B cell (primary cell): ENCODE data around the gene ACOT4. TPM values are rescaled to one million over a fixed set of nuclear protein-coding genes. Genes with fewer than 3 reads are reported as not detected.
"Not testable (repeated sequence)": the region's sequence is repeated elsewhere in the genome, so short reads cannot be mapped to it uniquely, and the experiment has no call there.

Experiments
- ATAC-seq: fragments of 200-7000 bp; cut with Tn5 transposase; one replicate; pipeline ENCODE4 v1.10.0; 2021; ENCODE audit warnings: low read depth, mild to moderate bottlenecking, moderate number of reproducible peaks, moderate library complexity
- CTCF ChIA-PET: fragments of 350-600 bp; sonication (Branson Sonifier 250); formaldehyde crosslinking; loops from one replicate; lab custom pipeline; 2021; ENCODE audit warnings: antibody characterized with exemption, inconsistent platforms; lab: Charles Lee
- POLR2A ChIA-PET: fragments of 350-600 bp; sonication (Branson Sonifier 250); formaldehyde crosslinking; loops from one replicate; lab custom pipeline; 2021; ENCODE audit warnings: antibody characterized with exemption; lab: Charles Lee
- DNase-seq: peaks from one replicate; pipeline ENCODE4 v3.0.0; 2013
- H2AFZ ChIP-seq: 2 replicates; pipeline ENCODE4 v1.6.1; 2012; ENCODE audit warnings: mild to moderate bottlenecking, low read depth, low read length; ENCODE audit not compliant: insufficient read depth, poor library complexity, severe bottlenecking
- H3K27ac ChIP-seq, 2 donors: 1 replicate in 1 of 2; 2 replicates in 1 of 2; pipeline ENCODE4 v1.5.1; 2012 to 2013; ENCODE audit warnings: low read length in 2 of 2, mild to moderate bottlenecking in 2 of 2, moderate library complexity in 1 of 2
- H3K27me3 ChIP-seq, 4 experiments: fragments of 200-600 bp in 1 of 4; sonication (generic) in 1 of 4; replicated peaks in 1 of 4; 1 replicate in 2 of 4; 2 replicates in 2 of 4; pipeline versions ENCODE4 v1.6.1 to v1.7.0; 2013 to 2016; ENCODE audit warnings: low read length in 3 of 4, mild to moderate bottlenecking in 2 of 4, mixed read lengths in 1 of 4, moderate library complexity in 1 of 4; ENCODE audit not compliant: insufficient read depth in 4 of 4, control insufficient read depth in 3 of 4; ENCODE audit errors: control extremely low read depth in 1 of 4
- H3K36me3 ChIP-seq, 2 experiments: replicated peaks in 1 of 2; 1 replicate in 1 of 2; 2 replicates in 1 of 2; pipeline versions ENCODE4 v1.6.1 to v1.7.1; 2013; ENCODE audit warnings: low read length in 1 of 2; ENCODE audit not compliant: insufficient read depth in 2 of 2, control insufficient read depth in 1 of 2; ENCODE audit errors: control extremely low read depth in 1 of 2, extremely low read depth in 1 of 2
- H3K4me1 ChIP-seq, 2 donors: fragments of 200-600 bp in 1 of 2; sonication (generic) in 1 of 2; 1 replicate in 1 of 2; 2 replicates in 1 of 2; pipeline versions ENCODE4 v1.5.1 to v1.6.1; 2013 to 2017; ENCODE audit warnings: low read length in 2 of 2; ENCODE audit not compliant: control insufficient read depth in 2 of 2, insufficient read depth in 2 of 2
- H3K4me2 ChIP-seq: replicated peaks from 2 replicates; pipeline ENCODE3; 2012; ENCODE audit warnings: mild to moderate bottlenecking, low read depth, low read length; ENCODE audit not compliant: poor library complexity, severe bottlenecking
- H3K4me3 ChIP-seq, 5 experiments: fragments of 200-600 bp in 1 of 5; sonication (generic) in 1 of 5; 1 replicate in 3 of 5; 2 replicates in 2 of 5; pipeline versions ENCODE4 v1.5.1 to v1.7.0; 2011 to 2016; ENCODE audit warnings: low read length in 4 of 5, mild to moderate bottlenecking in 4 of 5, low read depth in 2 of 5, control low read depth in 1 of 5, moderate library complexity in 1 of 5; ENCODE audit not compliant: insufficient read depth in 1 of 5; ENCODE audit errors: control extremely low read depth in 1 of 5, extremely low read depth in 1 of 5
- H3K79me2 ChIP-seq: fragments of 200-600 bp; sonication (generic); one replicate; pipeline ENCODE4 v1.6.0; 2016; ENCODE audit warnings: low read length; ENCODE audit not compliant: control insufficient read depth, insufficient read depth
- H3K9ac ChIP-seq: fragments of 200-600 bp; sonication (generic); 2 replicates; pipeline ENCODE4 v1.6.1; 2017; ENCODE audit warnings: mild to moderate bottlenecking, low read length, moderate library complexity
- H3K9me3 ChIP-seq, 3 donors: one replicate each; pipeline versions ENCODE4 v1.6.1 to v1.7.1; 2013; ENCODE audit warnings: low read length in 2 of 3; ENCODE audit not compliant: control insufficient read depth in 2 of 3, insufficient read depth in 1 of 3; ENCODE audit errors: control extremely low read depth in 1 of 3
- H4K20me1 ChIP-seq: 2 replicates; pipeline ENCODE4 v1.6.0; 2012; ENCODE audit warnings: mild to moderate bottlenecking, low read length; ENCODE audit not compliant: insufficient read depth, control insufficient read depth, poor library complexity, severe bottlenecking
- H3K27ac Mint-ChIP-seq: one replicate; pipeline ENCODE4 v1.8.0; 2021; ENCODE audit warnings: mixed read lengths
- H3K27me3 Mint-ChIP-seq: one replicate; pipeline ENCODE4 v1.8.0; 2021; ENCODE audit warnings: mixed read lengths
- H3K4me1 Mint-ChIP-seq: one replicate; pipeline ENCODE4 v1.8.0; 2021; ENCODE audit warnings: mixed read lengths
- H3K4me3 Mint-ChIP-seq: one replicate; pipeline ENCODE4 v1.8.0; 2021; ENCODE audit warnings: mixed read lengths
- H3K9me3 Mint-ChIP-seq: one replicate; pipeline ENCODE4 v1.8.0; 2022; ENCODE audit warnings: mixed read lengths; ENCODE audit not compliant: insufficient read depth
- EZH2 ChIP-seq: IDR thresholded peaks from 2 replicates; pipeline ENCODE4 v1.6.1; 2012; ENCODE audit warnings: borderline replicate concordance, low read depth, mild to moderate bottlenecking, moderate library complexity, low read length; ENCODE audit not compliant: insufficient read depth, poor library complexity, severe bottlenecking
- WGBS: methylation state at CpG from one replicate; pipeline ENCODE4 v1.1.5; 2013; ENCODE audit warnings: missing lambda C conversion rate; ENCODE audit not compliant: insufficient coverage; 5-methylcytosine and 5-hydroxymethylcytosine counted together
- intact Hi-C: fragments of 100-400 bp; cut with micrococcal nuclease; formaldehyde crosslinking; loops from one replicate; pipeline ENCODE4 v1.10.0; 2022
- polyA minus RNA-seq: library from RNA; depleted of rRNA, polyadenylated mRNA; stranded (reverse); fragments of >200 nt; gene quantifications from 2 replicates; pipeline ENCODE4 v1.2.3, GENCODE V29; 2012
- polyA plus RNA-seq: library from polyadenylated mRNA; depleted of rRNA; stranded (reverse); fragments of >200 nt; gene quantifications from 2 replicates; pipeline ENCODE4 v1.2.3, GENCODE V29; 2012
- total RNA-seq, 2 donors: library from RNA; stranded (reverse); fragments of 120-200 nt in 1 of 2; gene quantifications; 1 replicate in 1 of 2; 2 replicates in 1 of 2; pipeline versions ENCODE4 v1.2.3 to v1.2.4, GENCODE V29; 2013 to 2022
- TF ChIP-seq, protein P1 (sequence below): fragments of 200-600 bp; IDR thresholded peaks from one replicate; pipeline ENCODE4 v1.8.0; 2022; ENCODE audit warnings: antibody characterized with exemption, mild to moderate bottlenecking

The ACOT4 gene
- total RNA-seq, result 0.42 and 0.83 TPM in 2 replicates
- 0.42 TPM for total RNA-seq (2013)
- 0.12 and 0.19 TPM in 2 replicates for polyA plus RNA-seq
- 0.36 and 0.51 TPM in 2 replicates for polyA minus RNA-seq

GRCh38 chr14:73591690-73592449, at the start of gene ACOT4:
Gene ACOT4, plus strand, starts transcription at chr14:73591873. Its CDS starts 87 bp downstream, at chr14:73591960.
- Mint-ChIP-seq H3K9me3 (no peaks in the 10 kb centered on the region), H3K27me3 (no peaks in the 10 kb centered on the region), H3K4me1 (peaks cover 3% of the 10 kb centered on the region), H3K4me3 (peak within 1 kb of the TSS; percentile 71), H3K27ac (peak within 1 kb of the TSS; percentile 34)
- TF ChIP-seq, protein P1, sequence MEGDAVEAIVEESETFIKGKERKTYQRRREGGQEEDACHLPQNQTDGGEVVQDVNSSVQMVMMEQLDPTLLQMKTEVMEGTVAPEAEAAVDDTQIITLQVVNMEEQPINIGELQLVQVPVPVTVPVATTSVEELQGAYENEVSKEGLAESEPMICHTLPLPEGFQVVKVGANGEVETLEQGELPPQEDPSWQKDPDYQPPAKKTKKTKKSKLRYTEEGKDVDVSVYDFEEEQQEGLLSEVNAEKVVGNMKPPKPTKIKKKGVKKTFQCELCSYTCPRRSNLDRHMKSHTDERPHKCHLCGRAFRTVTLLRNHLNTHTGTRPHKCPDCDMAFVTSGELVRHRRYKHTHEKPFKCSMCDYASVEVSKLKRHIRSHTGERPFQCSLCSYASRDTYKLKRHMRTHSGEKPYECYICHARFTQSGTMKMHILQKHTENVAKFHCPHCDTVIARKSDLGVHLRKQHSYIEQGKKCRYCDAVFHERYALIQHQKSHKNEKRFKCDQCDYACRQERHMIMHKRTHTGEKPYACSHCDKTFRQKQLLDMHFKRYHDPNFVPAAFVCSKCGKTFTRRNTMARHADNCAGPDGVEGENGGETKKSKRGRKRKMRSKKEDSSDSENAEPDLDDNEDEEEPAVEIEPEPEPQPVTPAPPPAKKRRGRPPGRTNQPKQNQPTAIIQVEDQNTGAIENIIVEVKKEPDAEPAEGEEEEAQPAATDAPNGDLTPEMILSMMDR, result peak; percentile 18
- TF ChIP-seq EZH2, result no peak
- ATAC-seq (peak; percentile 81), DNase-seq (peak; percentile 77)
- intact Hi-C loops, result loop anchor here (1.0 to 2.0 kb wide), 2 partner anchors 21 kb away; no protein-coding TSS in a partner anchor
- Histone ChIP-seq H4K20me1 (no peaks in the 10 kb centered on the region), H3K36me3 (no peaks in the 10 kb centered on the region), H2AFZ (peak within 1 kb of the TSS; percentile 90), H3K79me2 (no peaks in the 10 kb centered on the region), H3K27me3 (peaks cover 0 to 2% (median 0%) of the 10 kb centered on the region in 4 experiments), H3K4me3 (peak within 1 kb of the TSS in 4 of 5 experiments; percentile 44 to 79 (median 66)), H3K9me3 (no peaks in the 10 kb centered on the region), H3K4me1 (peaks cover 4 to 8% of the 10 kb centered on the region in 2 donors), H3K4me2 (peak within 1 kb of the TSS; percentile 89), H3K27ac (no peak within 1 kb of the TSS), H3K9ac (peak within 1 kb of the TSS; percentile 69)
- ChIA-PET CTCF (interaction anchor here (1.2 kb wide), 1 partner anchor 21 kb away, joined by 4 read pairs; no protein-coding TSS in a partner anchor), POLR2A (interaction anchor here (1.2 kb wide), 1 partner anchor 21 kb away, joined by 5 read pairs; the partner anchor contains the start of gene ACOT6)
- 3% methylated on average over 88 of the region's 89 CpGs for WGBS

DNA sequence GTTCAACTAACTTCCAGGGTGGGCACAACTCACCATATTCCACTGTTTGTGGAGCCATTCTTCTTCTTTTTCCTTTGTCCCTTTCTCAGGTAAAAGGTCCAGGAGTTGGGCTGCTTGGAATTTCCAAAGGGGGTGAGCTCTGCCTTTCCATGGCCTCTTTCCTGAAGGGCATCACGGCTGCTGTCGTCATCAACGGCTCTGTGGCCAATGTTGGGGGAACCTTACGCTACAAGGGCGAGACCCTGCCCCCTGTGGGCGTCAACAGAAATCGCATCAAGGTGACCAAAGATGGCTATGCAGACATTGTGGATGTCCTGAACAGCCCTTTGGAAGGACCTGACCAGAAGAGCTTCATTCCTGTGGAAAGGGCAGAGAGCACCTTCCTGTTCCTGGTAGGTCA, 48.7 kb upstream of the ACOT4 start:
- H3K27ac ChIP-seq, H3K4me3 Mint-ChIP-seq, H2AFZ ChIP-seq, H3K4me1 ChIP-seq, H3K27me3 Mint-ChIP-seq, H3K9me3 Mint-ChIP-seq, H3K9me3 ChIP-seq, H4K20me1 ChIP-seq, H3K36me3 ChIP-seq, H3K9ac ChIP-seq, H3K4me2 ChIP-seq, H3K79me2 ChIP-seq, CTCF ChIA-PET, POLR2A ChIA-PET, ATAC-seq, H3K4me1 Mint-ChIP-seq, DNase-seq, intact Hi-C loops, H3K27ac Mint-ChIP-seq, H3K27me3 ChIP-seq, H3K4me3 ChIP-seq: not testable (repeated sequence)
- no CpG with 5 or more reads among the region's 7 CpGs for WGBS

- intact Hi-C loops, DNase-seq, CTCF ChIA-PET, H4K20me1 ChIP-seq, H3K9me3 ChIP-seq, H2AFZ ChIP-seq, H3K27me3 ChIP-seq, H3K27me3 Mint-ChIP-seq, H3K36me3 ChIP-seq, ATAC-seq, H3K4me2 ChIP-seq, H3K4me3 Mint-ChIP-seq, H3K4me1 Mint-ChIP-seq, H3K9me3 Mint-ChIP-seq, H3K4me1 ChIP-seq, H3K4me3 ChIP-seq, H3K79me2 ChIP-seq, H3K27ac ChIP-seq, H3K9ac ChIP-seq, H3K27ac Mint-ChIP-seq, POLR2A ChIA-PET: not testable (repeated sequence)
- no CpG with 5 or more reads among the region's 1 CpG for WGBS
Measured at GRCh38 chr14:73545353-73545752, 46.3 kb upstream of the ACOT4 start.
